Measurements from ENCODE around the gene DTWD1.

- TF ChIP-seq ZNF274 (IDR thresholded peaks at IDR 0.05; ENCODE audit: low read depth, low read length): no peak
- TF ChIP-seq SUZ12 (IDR thresholded peaks at IDR 0.05; ENCODE audit: extremely low read depth, insufficient read depth, insufficient read length): no peak
- no peak for TF ChIP-seq YY1 (IDR thresholded peaks at IDR 0.05; ENCODE audit: insufficient read depth, insufficient read length)
These were observed 14.3 kb upstream of the DTWD1 start for GRCh38 chr15:49606594-49606993.

All from NT2/D1 (cell line).